Liver (tissue), 9 donors: ENCODE data around the gene BEST4. TPM values are rescaled to one million over a fixed set of nuclear protein-coding genes. Genes with fewer than 3 reads are reported as not detected.

Source experiments
- DNase-seq: peaks from one replicate; pipeline ENCODE4 v3.0.0-alpha.2; 2017; ENCODE audit warnings: low spot score
- H3K27ac ChIP-seq, 2 donors: one replicate each; pipeline ENCODE4 v1.7.0; 2013; ENCODE audit warnings: inconsistent platforms in 2 of 2, low read length in 2 of 2, control low read depth in 1 of 2, low read depth in 1 of 2, mild to moderate bottlenecking in 1 of 2
- H3K27me3 ChIP-seq, 4 donors: one replicate each; pipeline versions ENCODE4 v1.6.1 to v1.7.0; 2013; ENCODE audit warnings: low read length in 3 of 4, inconsistent platforms in 1 of 4, mild to moderate bottlenecking in 1 of 4, moderate library complexity in 1 of 4; ENCODE audit not compliant: control insufficient read depth in 4 of 4, insufficient read depth in 4 of 4
- H3K36me3 ChIP-seq, 4 donors: one replicate each; pipeline versions ENCODE4 v1.6.1 to v1.7.0; 2013; ENCODE audit warnings: low read length in 3 of 4, mild to moderate bottlenecking in 3 of 4, low read depth in 1 of 4, moderate library complexity in 1 of 4; ENCODE audit not compliant: control insufficient read depth in 4 of 4, insufficient read depth in 3 of 4
- H3K4me1 ChIP-seq, 4 donors: one replicate each; pipeline versions ENCODE4 v1.6.1 to v1.7.0; 2013; ENCODE audit warnings: low read length in 3 of 4, mild to moderate bottlenecking in 3 of 4, moderate library complexity in 1 of 4; ENCODE audit not compliant: control insufficient read depth in 4 of 4, insufficient read depth in 4 of 4
- H3K4me3 ChIP-seq, 3 donors: one replicate each; pipeline versions ENCODE4 v1.6.1 to v1.7.0; 2013; ENCODE audit warnings: low read length in 3 of 3, control low read depth in 1 of 3, low read depth in 1 of 3, mild to moderate bottlenecking in 1 of 3
- H3K9ac ChIP-seq, 2 donors: one replicate each; pipeline ENCODE4 v1.7.0; 2013; ENCODE audit warnings: low read length in 2 of 2, mild to moderate bottlenecking in 2 of 2, moderate library complexity in 2 of 2, control low read depth in 1 of 2, low read depth in 1 of 2
- H3K9me3 ChIP-seq, 4 donors: one replicate each; pipeline versions ENCODE4 v1.6.1 to v1.7.0; 2013; ENCODE audit warnings: low read length in 3 of 4; ENCODE audit not compliant: control insufficient read depth in 4 of 4
- FOXA2 ChIP-seq: IDR thresholded peaks from 2 replicates; pipeline ENCODE4 v1.6.1; 2016; ENCODE audit warnings: antibody characterized with exemption
- HNF4G ChIP-seq: IDR thresholded peaks from 2 replicates; pipeline ENCODE4 v1.6.1; 2016; ENCODE audit warnings: antibody characterized with exemption
- JUND ChIP-seq, 2 donors: IDR thresholded peaks; 2 replicates each; pipeline ENCODE4 v1.6.1; 2016; ENCODE audit warnings: antibody characterized with exemption in 2 of 2
- NR2F2 ChIP-seq: IDR thresholded peaks from 2 replicates; pipeline ENCODE4 v1.6.1; 2016; ENCODE audit warnings: antibody characterized with exemption
- RAD21 ChIP-seq, 2 donors: IDR thresholded peaks; 2 replicates each; pipeline ENCODE4 v1.6.1; 2016; ENCODE audit warnings: antibody characterized with exemption in 2 of 2, mild to moderate bottlenecking in 2 of 2
- SP1 ChIP-seq: IDR thresholded peaks from 2 replicates; pipeline ENCODE4 v1.6.1; 2018; ENCODE audit warnings: antibody characterized with exemption, mild to moderate bottlenecking
- TAF1 ChIP-seq: conservative IDR thresholded peaks from 2 replicates; pipeline ENCODE4 v1.6.1; 2016; ENCODE audit warnings: antibody characterized with exemption, mild to moderate bottlenecking
- YY1 ChIP-seq: IDR thresholded peaks from 2 replicates; pipeline ENCODE4 v1.6.1; 2016; ENCODE audit warnings: antibody characterized with exemption, mild to moderate bottlenecking
- WGBS: extraction: QIAGEN DNeasy Blood & Tissue Kit; methylation state at CpG from one replicate; pipeline ENCODE4 v1.1.7; 2013; 5-methylcytosine and 5-hydroxymethylcytosine counted together
- polyA plus RNA-seq, 2 donors: library from polyadenylated mRNA; stranded (reverse) in 1 of 2; unstranded in 1 of 2; fragments of 200-250 nt in 1 of 2; fragments of >200 nt in 1 of 2; fragmentation: Nextera tagmentation in 1 of 2; extraction: Ambion mirVana in 1 of 2; gene quantifications; one replicate each; pipeline versions ENCODE4 v1.2.1 to v1.2.3, GENCODE V29; 2013 to 2015
- total RNA-seq, 2 donors: library from RNA; depleted of rRNA; stranded (reverse); fragments of >200 nt; gene quantifications; one replicate each; pipeline ENCODE4 v1.2.3, GENCODE V29; 2014
- TF ChIP-seq, protein P1 (sequence below): IDR thresholded peaks from 2 replicates; pipeline ENCODE4 v1.6.1; 2016; ENCODE audit warnings: antibody characterized with exemption, mild to moderate bottlenecking
- TF ChIP-seq, protein P2 (sequence below): IDR thresholded peaks from 2 replicates; pipeline ENCODE4 v1.6.1; 2016; ENCODE audit warnings: antibody characterized with exemption
- TF ChIP-seq, protein P3 (sequence below): fragments of 150-350 bp; IDR thresholded peaks from 2 replicates; pipeline ENCODE4 v1.5.1; 2017; ENCODE audit warnings: improper control_type of control experiment, low read depth, low read length; ENCODE audit not compliant: missing input control
- TF ChIP-seq, protein P4 (sequence below): IDR thresholded peaks from 2 replicates; pipeline ENCODE4 v1.6.1; 2016; ENCODE audit warnings: antibody characterized with exemption
- TF ChIP-seq, protein P5 (sequence below): IDR thresholded peaks from 2 replicates; pipeline ENCODE4 v1.6.1; 2016; ENCODE audit warnings: antibody characterized with exemption
- donor health status: healthy.
- donor health status: healthy.
- donor health status: healthy.
- donor health status: healthy.
- donor health status: healthy.

BEST4 gene
- total and polyA plus RNA-seq, 4 donors, result 0.05 TPM; not detected in 3

DNA sequence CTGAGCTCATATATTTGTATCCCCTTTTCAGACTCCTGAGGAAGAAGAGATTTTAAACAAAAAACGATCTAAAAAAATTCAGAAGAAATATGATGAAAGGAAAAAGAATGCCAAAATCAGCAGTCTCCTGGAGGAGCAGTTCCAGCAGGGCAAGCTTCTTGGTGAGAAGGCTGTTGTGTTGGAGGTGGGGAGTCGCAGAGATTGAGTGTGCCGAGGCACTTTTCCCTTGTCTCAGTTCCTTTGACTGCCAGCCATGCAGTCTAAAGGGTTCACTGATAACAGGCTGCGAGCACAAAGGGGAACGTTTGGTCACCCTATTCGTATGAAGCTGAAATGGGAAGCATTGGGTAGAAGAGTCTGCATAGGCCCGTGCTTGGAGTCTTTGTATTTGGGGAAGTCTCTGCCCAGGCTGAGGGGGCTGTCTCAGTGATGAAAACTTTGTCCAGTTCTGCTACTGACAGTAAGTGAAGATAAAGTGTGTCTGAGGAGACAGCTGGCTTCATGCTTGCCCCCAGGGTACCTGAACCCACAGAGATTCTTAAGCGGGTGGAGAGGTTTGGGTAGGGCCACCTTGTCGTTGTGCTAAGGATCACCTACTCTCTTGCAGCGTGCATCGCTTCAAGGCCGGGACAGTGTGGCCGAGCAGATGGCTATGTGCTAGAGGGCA lies 9.9 kb downstream of the BEST4 start:
- no peaks in the 10 kb centered on the region for H3K27me3 ChIP-seq
- H3K4me1 ChIP-seq, result peaks cover 0 to 17% (median 8%) of the 10 kb centered on the region in 4 donors
- H3K36me3 ChIP-seq, result peaks cover 5 to 29% (median 18%) of the 10 kb centered on the region in 4 donors
- TF ChIP-seq HNF4G (no peak), NR2F2 (no peak), JUND (IDR thresholded peaks at IDR 0.05) (no peak), TAF1 (no peak)
- TF ChIP-seq, protein P1, sequence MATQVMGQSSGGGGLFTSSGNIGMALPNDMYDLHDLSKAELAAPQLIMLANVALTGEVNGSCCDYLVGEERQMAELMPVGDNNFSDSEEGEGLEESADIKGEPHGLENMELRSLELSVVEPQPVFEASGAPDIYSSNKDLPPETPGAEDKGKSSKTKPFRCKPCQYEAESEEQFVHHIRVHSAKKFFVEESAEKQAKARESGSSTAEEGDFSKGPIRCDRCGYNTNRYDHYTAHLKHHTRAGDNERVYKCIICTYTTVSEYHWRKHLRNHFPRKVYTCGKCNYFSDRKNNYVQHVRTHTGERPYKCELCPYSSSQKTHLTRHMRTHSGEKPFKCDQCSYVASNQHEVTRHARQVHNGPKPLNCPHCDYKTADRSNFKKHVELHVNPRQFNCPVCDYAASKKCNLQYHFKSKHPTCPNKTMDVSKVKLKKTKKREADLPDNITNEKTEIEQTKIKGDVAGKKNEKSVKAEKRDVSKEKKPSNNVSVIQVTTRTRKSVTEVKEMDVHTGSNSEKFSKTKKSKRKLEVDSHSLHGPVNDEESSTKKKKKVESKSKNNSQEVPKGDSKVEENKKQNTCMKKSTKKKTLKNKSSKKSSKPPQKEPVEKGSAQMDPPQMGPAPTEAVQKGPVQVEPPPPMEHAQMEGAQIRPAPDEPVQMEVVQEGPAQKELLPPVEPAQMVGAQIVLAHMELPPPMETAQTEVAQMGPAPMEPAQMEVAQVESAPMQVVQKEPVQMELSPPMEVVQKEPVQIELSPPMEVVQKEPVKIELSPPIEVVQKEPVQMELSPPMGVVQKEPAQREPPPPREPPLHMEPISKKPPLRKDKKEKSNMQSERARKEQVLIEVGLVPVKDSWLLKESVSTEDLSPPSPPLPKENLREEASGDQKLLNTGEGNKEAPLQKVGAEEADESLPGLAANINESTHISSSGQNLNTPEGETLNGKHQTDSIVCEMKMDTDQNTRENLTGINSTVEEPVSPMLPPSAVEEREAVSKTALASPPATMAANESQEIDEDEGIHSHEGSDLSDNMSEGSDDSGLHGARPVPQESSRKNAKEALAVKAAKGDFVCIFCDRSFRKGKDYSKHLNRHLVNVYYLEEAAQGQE, result no peak
- TF ChIP-seq, protein P2, sequence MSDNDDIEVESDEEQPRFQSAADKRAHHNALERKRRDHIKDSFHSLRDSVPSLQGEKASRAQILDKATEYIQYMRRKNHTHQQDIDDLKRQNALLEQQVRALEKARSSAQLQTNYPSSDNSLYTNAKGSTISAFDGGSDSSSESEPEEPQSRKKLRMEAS, result no peak
- TF ChIP-seq, protein P3, sequence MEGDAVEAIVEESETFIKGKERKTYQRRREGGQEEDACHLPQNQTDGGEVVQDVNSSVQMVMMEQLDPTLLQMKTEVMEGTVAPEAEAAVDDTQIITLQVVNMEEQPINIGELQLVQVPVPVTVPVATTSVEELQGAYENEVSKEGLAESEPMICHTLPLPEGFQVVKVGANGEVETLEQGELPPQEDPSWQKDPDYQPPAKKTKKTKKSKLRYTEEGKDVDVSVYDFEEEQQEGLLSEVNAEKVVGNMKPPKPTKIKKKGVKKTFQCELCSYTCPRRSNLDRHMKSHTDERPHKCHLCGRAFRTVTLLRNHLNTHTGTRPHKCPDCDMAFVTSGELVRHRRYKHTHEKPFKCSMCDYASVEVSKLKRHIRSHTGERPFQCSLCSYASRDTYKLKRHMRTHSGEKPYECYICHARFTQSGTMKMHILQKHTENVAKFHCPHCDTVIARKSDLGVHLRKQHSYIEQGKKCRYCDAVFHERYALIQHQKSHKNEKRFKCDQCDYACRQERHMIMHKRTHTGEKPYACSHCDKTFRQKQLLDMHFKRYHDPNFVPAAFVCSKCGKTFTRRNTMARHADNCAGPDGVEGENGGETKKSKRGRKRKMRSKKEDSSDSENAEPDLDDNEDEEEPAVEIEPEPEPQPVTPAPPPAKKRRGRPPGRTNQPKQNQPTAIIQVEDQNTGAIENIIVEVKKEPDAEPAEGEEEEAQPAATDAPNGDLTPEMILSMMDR, result no peak
- 81% methylated on average over 13 of the region's 13 CpGs for WGBS
- H3K4me3 ChIP-seq, result no peak overlapping the region
- DNase-seq, result no peak
- H3K9ac ChIP-seq, result no peak overlapping the region
- H3K27ac ChIP-seq, result no peak overlapping the region
- H3K9me3 ChIP-seq, result no peaks in the 10 kb centered on the region

DNA sequence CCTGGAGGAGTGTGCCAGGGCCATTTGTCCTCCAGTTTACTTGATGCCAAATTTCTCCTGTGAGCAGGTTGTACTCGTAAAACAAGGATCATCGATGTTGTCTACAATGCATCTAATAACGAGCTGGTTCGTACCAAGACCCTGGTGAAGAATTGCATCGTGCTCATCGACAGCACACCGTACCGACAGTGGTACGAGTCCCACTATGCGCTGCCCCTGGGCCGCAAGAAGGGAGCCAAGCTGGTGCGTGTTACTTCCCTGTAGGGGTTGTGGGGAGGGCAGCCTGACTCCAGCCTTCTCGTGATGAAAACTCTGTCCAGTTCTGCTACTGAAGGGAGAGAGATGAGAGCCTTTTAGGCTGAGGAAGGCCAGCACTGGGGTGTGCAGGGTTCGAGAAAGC lies 10.4 kb downstream of the BEST4 start:
- Histone ChIP-seq H3K9me3 (no peaks in the 10 kb centered on the region), H3K36me3 (peaks cover 5 to 29% (median 18%) of the 10 kb centered on the region in 4 donors), H3K4me1 (peaks cover 0 to 17% (median 8%) of the 10 kb centered on the region in 4 donors), H3K27me3 (no peaks in the 10 kb centered on the region), H3K9ac (no peak overlapping the region), H3K27ac (no peak overlapping the region), H3K4me3 (no peak overlapping the region)
- no peak for TF ChIP-seq SP1
- no peak for TF ChIP-seq YY1
- no peak for TF ChIP-seq TAF1
- TF ChIP-seq, protein P3, result no peak
- TF ChIP-seq FOXA2, result no peak
- no peak for TF ChIP-seq RAD21 (IDR thresholded peaks at IDR 0.05)
- TF ChIP-seq, protein P4, sequence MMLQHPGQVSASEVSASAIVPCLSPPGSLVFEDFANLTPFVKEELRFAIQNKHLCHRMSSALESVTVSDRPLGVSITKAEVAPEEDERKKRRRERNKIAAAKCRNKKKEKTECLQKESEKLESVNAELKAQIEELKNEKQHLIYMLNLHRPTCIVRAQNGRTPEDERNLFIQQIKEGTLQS, result no peak
- TF ChIP-seq NR2F2, result no peak
- TF ChIP-seq, protein P5, sequence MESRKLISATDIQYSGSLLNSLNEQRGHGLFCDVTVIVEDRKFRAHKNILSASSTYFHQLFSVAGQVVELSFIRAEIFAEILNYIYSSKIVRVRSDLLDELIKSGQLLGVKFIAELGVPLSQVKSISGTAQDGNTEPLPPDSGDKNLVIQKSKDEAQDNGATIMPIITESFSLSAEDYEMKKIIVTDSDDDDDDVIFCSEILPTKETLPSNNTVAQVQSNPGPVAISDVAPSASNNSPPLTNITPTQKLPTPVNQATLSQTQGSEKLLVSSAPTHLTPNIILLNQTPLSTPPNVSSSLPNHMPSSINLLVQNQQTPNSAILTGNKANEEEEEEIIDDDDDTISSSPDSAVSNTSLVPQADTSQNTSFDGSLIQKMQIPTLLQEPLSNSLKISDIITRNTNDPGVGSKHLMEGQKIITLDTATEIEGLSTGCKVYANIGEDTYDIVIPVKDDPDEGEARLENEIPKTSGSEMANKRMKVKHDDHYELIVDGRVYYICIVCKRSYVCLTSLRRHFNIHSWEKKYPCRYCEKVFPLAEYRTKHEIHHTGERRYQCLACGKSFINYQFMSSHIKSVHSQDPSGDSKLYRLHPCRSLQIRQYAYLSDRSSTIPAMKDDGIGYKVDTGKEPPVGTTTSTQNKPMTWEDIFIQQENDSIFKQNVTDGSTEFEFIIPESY, result no peak
- TF ChIP-seq, protein P1, result no peak
- DNase-seq, result no peak
- WGBS, result 88% methylated on average over 14 of the region's 14 CpGs
